ENCODE data around the gene PUSL1.
A peak's percentile ranks its signal among the peaks of the same experiment; 100 is the strongest.

Gene PUSL1

GRCh38 chr1:1353389-1354151 is 45.2 kb downstream of the PUSL1 start:
- ChIA-PET POLR2A (interaction anchor here (0.6 to 0.9 kb wide), 5 partner anchors 17 to 687 kb away, joined by 3 to 4 read pairs (median 3); partner anchors contain the start of gene AURKAIP1), CTCF (interaction anchor here (0.6 to 2.7 kb wide), 2 partner anchors 15 to 18 kb away, joined by 3 to 15 read pairs; no protein-coding TSS in a partner anchor)
- H3K4me1 ChIP-seq (ENCODE audit: control insufficient read depth, insufficient read depth, low read length): peaks cover 7% of the 10 kb centered on the region; the same call in 1 of the 2 replicates
- H3K36me3 ChIP-seq (ENCODE audit: control insufficient read depth in 2 of 2, insufficient read depth in 1 of 2, low read length in 2 of 2): no peaks in the 10 kb centered on the region
- no peaks in the 10 kb centered on the region for H3K9me3 ChIP-seq (ENCODE audit: control insufficient read depth, insufficient read depth, low read depth, low read length)
- H3K27ac ChIP-seq (ENCODE audit: extremely low read depth, low read depth, low read length): no peak overlapping the region
- no peak overlapping the region for H3K4me3 ChIP-seq (ENCODE audit: low read depth, low read length)
- TF ChIP-seq KLF1 (tag by site-specific recombination; IDR thresholded peaks at IDR 0.05): peak; percentile 45; the same call in 1 of the 2 replicates
- TF ChIP-seq ZBTB8A (tag by site-specific recombination; IDR thresholded peaks at IDR 0.05): peak; percentile 60
- TF ChIP-seq ZNF148 (tag by site-specific recombination; IDR thresholded peaks at IDR 0.05; ENCODE audit: borderline replicate concordance): no peak
- peak; percentile 85 for TF ChIP-seq ZNF335 (tag by site-specific recombination; conservative IDR thresholded peaks at IDR 0.05)
- TF ChIP-seq KLF17 (tag by site-specific recombination; IDR thresholded peaks at IDR 0.05): peak; percentile 48
- no peak for TF ChIP-seq ZNF544 (tag by site-specific recombination; IDR thresholded peaks at IDR 0.05)
- no peak for TF ChIP-seq ZNF514 (tag by site-specific recombination; IDR thresholded peaks at IDR 0.05)
- peak; percentile 31; the same call in 1 of the 2 replicates for TF ChIP-seq ZNF629 (tag by site-specific recombination; IDR thresholded peaks at IDR 0.05)
- TF ChIP-seq ZNF560 (tag by site-specific recombination; IDR thresholded peaks at IDR 0.05; ENCODE audit: borderline replicate concordance): no peak
- TF ChIP-seq ZBTB48 (tag by site-specific recombination; IDR thresholded peaks at IDR 0.05): no peak
- TF ChIP-seq ZNF529 (tag by site-specific recombination; IDR thresholded peaks at IDR 0.05; ENCODE audit: insufficient replicate concordance): no peak
- peak; percentile 58; the same call in 1 of the 2 replicates for TF ChIP-seq KLF8 (tag by site-specific recombination; IDR thresholded peaks at IDR 0.05)
- TF ChIP-seq ZNF48 (tag by site-specific recombination; IDR thresholded peaks at IDR 0.05): no peak
- no peak for TF ChIP-seq ZFP3 (tag by site-specific recombination; IDR thresholded peaks at IDR 0.05; ENCODE audit: low read depth)
- no peak for TF ChIP-seq ZNF239 (tag by site-specific recombination; IDR thresholded peaks at IDR 0.05)
- TF ChIP-seq ZBTB1 (tag by site-specific recombination; IDR thresholded peaks at IDR 0.05): no peak
- TF ChIP-seq ZNF23 (tag by site-specific recombination; IDR thresholded peaks at IDR 0.05; ENCODE audit: borderline replicate concordance): no peak
- TF ChIP-seq ZFP41 (tag by site-specific recombination; IDR thresholded peaks at IDR 0.05; ENCODE audit: borderline replicate concordance): no peak
- no peak for TF ChIP-seq SALL2 (tag by site-specific recombination; IDR thresholded peaks at IDR 0.05; ENCODE audit: borderline replicate concordance)
- TF ChIP-seq ZBTB20 (tag by site-specific recombination; IDR thresholded peaks at IDR 0.05): peak; percentile 81
- TF ChIP-seq ZNF10 (tag by site-specific recombination; IDR thresholded peaks at IDR 0.05): peak; percentile 65
- no peak for TF ChIP-seq ZNF280C (tag by site-specific recombination; IDR thresholded peaks at IDR 0.05)
- peak; percentile 94 for TF ChIP-seq PATZ1 (tag by site-specific recombination; IDR thresholded peaks at IDR 0.05)
- TF ChIP-seq HIC1 (tag by site-specific recombination; IDR thresholded peaks at IDR 0.05): peak; percentile 21; the same call in 1 of the 2 replicates
- TF ChIP-seq ZNF747 (tag by site-specific recombination; IDR thresholded peaks at IDR 0.05): no peak
- peak; percentile 78 for TF ChIP-seq ZNF76 (tag by site-specific recombination; IDR thresholded peaks at IDR 0.05; ENCODE audit: borderline replicate concordance, low read depth)
- peak; percentile 9 for TF ChIP-seq SP2 (tag by site-specific recombination; IDR thresholded peaks at IDR 0.05)
- TF ChIP-seq ZIC2 (tag by site-specific recombination; IDR thresholded peaks at IDR 0.05): peak; percentile 87

Measured in HEK293 (cell line).